GM10847 (cell line): ENCODE results near the gene EXOC4.

Experiments
- POLR2A ChIP-seq: IDR thresholded peaks from 2 replicates; pipeline ENCODE4 v1.6.1; 2011; ENCODE audit not compliant: insufficient read length; ENCODE audit errors: extremely low read depth

Gene EXOC4

DNA sequence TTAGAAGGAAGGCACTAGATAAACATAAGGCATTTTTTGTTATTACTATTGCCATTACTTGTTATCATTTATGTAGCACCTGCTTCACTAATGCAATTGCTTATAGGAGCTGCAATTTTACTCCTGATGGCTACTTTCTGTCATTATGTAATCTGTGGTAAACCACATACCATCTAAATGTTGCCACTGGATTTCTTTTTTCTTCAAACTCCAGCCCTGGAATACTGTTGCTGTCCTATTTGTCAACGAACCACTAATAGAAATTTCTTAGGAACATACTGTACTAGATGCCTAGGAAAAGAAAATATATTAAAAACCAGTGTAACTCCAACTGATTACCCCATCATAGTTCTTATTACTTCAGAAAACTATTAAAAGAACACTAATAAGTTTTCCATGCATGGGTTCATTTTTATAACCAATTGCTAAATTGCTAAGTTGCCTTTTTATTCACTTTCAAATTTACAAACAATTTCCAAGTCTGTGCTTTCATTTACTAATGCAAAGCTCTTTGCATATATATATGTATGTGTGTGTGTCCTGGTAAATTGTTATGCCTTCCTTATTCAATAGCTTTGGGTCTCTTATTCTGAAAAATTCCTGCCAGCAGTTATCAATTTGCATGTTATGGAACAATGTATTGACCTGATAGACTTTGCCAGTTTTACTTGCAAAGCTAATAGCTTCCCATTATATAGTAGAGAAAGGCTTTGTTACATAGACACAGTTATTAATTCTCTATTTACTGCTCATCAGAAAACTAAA is 287.4 kb downstream of the EXOC4 start:
- no peak for TF ChIP-seq POLR2A

DNA sequence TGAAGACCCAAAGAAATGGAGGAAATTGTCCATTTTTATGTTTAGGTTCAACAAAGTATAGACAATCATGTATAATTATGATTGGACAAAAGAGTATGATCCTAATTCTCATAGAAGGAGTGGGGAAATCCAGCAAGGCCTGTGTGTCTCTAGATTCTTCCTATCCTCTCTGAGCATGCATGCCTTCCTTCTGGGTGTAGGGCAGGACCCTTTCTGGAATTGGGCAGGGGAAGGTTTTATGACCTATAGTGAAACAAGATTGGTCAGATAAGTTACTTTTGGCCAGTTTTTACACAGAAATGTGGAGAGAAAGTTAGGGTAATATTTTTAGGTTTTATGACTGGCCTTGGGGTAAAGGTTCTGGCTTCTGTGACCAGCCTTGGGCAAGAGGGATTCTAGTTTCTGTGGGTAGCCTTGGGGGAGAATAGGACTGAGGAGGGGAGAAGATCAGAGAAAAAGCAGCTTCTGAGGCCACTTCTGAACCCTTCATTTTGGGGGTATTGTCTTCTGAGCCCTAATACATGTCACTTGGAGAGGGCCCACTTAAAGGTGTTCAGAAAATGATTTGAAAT is 289.4 kb downstream of the EXOC4 start:
- no peak for TF ChIP-seq POLR2A

DNA sequence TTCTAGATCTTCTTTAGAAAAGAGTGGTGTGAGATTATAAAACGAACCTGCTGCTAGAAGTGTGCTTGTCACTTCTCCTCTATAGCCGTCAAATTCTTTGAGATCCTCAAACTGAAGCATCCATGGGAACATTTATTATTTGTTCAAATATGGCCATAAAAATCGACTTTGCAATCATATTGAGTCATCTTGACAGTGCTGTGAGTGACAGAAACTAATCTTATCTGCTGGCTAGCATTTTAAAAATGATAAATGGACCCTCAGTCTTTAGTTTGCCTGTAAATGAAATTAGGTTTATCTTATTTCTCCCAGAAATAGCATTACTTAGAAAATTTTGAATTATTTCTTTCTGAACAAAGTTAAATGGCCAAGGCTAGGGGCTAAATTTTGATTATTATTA is 290.8 kb downstream of the EXOC4 start:
- no peak for TF ChIP-seq POLR2A

DNA sequence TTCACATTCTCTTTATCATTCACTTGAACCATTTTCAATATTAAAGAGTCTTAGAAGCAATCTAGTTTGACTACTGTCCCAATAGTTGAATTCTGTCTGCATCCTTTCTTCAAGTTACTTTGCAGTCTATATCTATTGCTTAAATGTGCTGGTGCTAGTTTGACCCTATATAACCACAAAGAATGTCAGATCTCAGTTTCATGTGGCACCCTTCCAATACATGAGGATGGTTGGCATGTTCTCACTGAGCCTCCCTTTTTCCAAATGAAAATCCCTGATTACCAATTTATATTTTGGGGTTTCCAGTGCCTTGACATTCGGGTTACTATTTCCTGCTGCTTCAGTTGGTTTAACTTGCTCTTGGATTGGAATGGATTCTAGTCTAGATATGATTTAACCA is 292.7 kb downstream of the EXOC4 start:
- no peak for TF ChIP-seq POLR2A

DNA sequence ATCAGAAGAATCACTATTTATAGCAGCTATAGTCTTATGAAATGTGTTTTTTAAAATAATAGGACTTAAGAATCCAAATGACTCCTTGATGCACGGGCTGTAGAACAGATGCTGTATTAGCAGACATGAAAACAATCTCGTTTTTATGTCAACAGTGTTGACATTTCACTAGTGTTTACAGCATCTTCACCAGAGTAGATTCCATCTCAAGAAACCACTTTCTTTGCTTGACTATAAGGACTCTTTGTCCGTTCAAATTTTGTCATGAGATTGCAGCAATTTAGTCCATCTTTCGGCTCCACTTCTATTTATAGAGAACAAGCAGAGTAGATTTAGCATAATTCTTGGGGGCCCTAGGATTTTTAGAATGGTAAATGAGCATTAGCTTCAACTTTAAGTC is 295.1 kb downstream of the EXOC4 start:
- no peak for TF ChIP-seq POLR2A

DNA sequence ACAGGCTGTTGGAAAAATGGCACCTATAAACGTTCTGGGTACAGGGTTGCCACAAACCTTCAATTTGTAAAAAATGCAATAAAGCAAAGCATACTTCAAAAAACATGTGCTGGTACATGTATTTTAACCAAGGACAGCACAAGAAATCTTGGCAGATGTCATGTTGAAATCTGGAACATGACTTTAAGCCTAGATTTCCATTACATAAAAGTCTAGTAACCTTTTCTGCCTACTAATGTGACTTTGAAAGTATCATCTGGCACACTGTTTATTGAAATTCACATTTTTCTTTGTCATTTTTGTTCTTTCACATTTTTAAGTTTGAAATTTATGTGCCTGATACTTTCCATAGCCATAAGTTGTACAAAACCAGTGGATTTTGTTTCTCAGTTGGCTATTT is 296.8 kb downstream of the EXOC4 start:
- no peak for TF ChIP-seq POLR2A

DNA sequence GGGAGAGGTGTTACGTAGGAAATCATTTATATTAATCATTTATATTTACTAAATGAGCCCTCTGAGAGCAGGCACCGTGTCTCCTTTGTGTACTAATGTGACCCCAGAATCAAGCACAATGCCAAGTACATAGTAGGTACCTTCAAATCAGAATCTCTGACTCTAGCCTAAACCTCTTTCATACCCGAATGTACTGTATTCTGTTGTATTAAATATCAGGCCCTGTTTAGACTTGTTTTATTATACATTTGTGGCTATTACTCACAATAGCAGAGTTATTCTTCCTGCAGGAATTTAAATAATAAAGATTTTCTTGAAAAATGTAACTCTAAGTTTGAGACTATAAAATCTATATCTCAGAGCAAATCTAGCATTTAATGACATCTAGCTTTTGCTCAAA is 297.3 kb downstream of the EXOC4 start:
- TF ChIP-seq POLR2A: no peak

DNA sequence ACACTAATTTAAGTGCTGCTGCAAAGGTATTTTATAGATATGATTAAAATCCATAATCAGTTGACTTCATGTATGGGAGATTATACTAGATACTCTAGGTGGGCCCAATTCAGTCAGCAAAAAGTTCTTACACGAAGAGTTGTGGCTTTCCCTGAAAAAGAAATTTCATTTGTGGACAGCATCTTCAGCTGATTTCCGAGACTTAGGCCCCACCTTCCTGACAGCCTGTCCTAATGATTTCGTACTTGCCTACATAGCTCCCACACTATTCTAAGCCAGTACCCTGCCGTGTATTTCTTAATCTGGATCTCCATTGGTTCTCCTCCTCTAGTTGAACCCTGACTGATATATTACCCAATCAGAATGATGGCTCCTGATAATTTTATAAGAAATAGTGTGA is 297.9 kb downstream of the EXOC4 start:
- no peak for TF ChIP-seq POLR2A

DNA sequence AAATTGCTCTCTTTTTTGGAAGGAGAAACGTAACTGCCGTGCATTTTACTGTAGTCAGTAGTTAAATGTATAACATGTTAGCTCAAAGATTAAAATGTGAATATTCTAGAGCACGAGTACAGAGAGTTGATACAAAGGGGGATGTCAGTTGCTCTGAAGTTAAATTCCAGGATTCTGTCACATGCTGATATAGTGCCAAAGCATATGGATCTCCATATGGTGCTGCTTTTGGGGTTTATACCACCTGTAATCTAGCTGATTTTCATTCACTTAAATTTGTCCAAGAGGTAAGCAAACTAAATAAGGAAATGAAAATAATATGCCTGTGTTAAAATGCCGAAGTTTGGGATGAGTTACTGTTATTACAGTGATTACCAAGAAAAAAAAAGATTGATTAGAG is 298.6 kb downstream of the EXOC4 start:
- TF ChIP-seq POLR2A: no peak

DNA sequence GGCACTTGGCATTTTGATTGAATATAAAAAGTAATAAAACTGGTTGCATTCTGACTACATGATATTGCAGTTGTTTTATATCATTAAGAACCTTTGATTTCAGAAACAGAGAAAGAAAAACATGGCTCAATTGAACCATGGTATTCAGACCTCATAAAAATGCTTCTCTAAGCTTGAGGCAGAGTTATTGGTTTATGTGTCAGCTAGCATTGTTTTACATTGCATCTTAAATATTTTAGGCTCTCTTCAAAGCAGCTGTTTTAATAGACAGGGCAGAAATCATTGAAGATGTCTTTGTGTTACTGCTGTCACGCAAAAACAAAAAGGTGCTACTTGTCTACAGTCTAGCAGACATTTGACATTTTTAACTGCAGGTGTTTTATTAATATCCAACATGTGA is 299.2 kb downstream of the EXOC4 start:
- no peak for TF ChIP-seq POLR2A

DNA sequence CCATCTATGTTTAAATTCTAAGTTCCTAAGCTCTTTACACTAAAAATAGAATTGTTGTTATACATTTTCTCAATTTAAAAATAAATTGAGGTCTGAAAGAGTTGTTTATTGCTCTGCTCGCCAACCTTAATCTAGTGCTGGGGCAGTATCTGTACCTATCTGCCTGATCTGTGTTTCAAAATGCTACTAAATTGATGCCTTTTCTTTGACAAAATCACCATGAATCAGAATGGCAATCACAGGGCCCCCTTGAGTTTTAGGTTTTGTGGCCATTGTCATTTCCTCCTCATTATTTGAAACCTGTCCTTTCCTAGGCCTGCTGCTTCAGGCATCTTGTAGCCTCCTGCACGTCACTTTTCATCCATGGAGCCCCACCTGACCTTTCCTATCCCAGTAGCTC is 301.5 kb downstream of the EXOC4 start:
- no peak for TF ChIP-seq POLR2A

DNA sequence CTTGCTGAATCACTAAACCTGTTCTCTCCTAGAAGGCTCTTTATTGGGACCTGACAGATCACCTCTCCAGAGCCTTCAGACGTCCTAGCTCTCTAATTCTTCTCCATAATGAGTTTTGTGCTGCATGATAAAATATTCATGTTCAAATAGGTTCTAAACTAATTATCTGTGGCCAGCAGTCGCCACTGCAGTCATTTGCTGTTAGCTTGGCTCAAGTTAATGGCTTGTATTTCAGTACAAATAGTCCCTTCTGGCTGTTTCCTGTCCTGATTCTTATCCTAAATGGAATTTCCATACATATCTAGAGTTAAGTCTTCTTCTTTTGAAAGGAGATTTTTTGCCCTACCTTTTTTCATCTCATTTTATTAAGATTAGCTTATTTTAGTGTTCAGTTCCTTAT is 303.2 kb downstream of the EXOC4 start:
- no peak for TF ChIP-seq POLR2A

DNA sequence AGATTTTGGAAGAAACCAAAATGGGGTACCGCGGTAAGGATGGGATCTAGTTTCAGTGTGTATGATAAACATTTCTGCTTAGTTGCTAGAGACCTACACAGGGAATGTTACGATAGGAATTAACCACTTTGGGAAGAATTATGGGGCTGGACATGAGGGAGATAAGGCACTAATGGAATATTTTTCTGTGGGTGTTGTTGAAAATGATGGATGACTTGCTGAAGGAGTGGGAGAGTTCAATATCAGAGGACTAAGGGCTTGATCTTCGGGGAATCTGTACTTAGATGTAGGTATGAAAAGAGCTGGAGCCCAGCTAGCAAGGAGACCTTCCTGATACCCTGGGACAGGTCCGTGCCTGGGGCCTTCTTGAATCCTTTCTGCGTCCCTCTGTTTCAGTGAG is 303.7 kb downstream of the EXOC4 start:
- TF ChIP-seq POLR2A: no peak

DNA sequence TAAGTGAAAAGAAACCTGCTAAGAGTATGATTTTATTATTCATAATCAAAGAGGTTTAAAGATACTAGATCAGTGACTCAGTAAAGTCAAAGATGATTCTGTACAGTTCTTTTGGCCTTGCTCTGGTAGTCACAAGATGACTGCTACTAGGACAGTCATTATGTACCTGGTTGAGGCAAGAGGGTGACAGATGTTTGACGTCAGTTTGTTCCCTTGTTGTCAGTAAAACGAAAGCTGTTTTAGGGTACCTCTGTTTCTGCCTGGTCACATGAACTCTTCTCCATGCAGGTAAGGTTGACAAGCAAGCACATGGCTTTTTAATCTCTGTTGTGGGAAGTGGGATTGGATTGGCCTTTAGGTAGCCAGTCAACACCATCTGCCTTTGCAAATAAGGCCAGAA is 308.0 kb downstream of the EXOC4 start:
- no peak for TF ChIP-seq POLR2A

DNA sequence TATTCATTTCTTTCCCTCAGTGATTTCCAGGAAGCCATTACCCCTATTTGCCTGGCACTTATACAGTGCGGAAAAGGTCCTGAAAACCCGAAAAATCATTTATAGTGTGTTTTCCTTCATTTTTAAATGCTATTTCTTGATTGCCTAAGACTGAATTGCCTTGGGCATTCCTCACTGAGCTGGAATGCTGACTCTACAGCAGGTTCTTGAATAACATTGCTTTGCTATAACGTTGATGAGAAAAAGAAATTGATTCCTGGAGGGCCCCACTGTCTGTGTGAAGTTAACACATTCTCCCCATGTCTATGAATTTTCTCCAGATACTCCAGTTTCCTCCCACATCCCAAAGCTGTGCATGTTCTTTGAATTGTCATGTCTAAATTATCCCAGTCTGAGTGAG is 308.5 kb downstream of the EXOC4 start:
- TF ChIP-seq POLR2A: no peak

DNA sequence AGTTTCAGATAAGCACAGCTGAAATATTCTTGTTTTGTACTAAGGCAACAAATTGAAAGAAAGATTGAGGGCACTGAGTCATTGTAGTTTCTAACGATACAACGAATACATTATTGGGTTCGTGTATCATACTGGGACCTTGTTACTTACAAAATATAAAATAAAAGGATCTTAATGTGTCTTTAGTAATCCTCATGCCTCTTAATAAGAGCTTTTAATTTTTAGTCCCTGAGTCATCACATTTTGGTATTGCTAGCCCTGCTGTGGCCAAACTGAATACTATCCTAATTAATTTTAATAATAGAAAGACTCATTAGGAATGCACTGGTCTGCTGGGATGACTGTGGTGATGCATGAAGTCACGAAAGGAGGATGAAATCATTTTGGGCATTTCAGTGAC is 309.7 kb downstream of the EXOC4 start:
- TF ChIP-seq POLR2A: no peak

DNA sequence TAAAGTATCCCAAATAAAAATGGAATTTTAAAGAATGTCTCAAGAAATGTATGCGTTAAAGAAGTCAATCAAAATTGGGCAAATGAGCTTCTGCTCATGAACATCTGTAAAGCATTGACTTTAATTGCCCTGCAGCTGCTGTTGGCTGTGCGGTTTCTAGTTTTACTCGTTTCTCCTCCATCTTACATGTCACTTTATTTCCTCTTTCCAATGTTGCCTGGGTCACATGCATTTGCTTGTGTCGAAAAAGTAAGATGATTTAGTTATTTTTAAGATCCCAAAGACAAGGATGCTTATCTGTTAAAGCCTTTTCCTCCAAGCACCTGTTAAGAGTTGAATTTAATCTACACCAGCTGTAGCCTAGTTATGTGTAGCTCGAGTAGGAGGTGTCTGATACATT is 310.4 kb downstream of the EXOC4 start:
- TF ChIP-seq POLR2A: no peak
